ENCODE results near the gene UBE3D.
"Not testable (repeated sequence)": the region's sequence is repeated elsewhere in the genome, so short reads cannot be mapped to it uniquely, and the experiment has no call there.

UBE3D gene

GRCh38 chr6:83031689-83032088 lies 34.0 kb downstream of the UBE3D start:
- Mint-ChIP-seq H3K4me3 (no peak overlapping the region), H3K9me3 (peaks cover 9% of the 10 kb centered on the region), H3K27me3 (no peaks in the 10 kb centered on the region), H3K27ac (no peak overlapping the region), H3K36me3 (ENCODE audit: low read depth) (peaks cover 81% of the 10 kb centered on the region), H3K4me1 (ENCODE audit: low read depth) (no peaks in the 10 kb centered on the region)
- no peak for DNase-seq

DNA sequence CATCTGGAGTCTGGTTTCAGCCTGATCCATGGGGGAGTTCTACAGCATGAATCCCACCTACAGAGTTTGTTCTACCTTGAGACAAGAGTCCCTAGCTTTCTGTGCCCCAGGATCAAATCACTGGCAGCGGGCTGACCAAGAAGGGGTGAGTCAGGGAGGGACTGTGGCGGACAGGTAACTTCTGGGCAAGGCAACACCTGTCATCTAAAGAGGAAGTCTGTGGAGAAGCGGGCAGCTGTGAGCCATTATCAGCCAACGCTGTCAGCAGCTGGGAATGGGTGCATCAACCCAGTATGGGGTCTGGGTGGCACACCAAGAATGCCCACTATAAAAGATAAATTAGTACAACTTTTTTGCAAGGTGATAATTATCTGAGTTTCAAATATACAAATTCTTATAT lies 45.9 kb downstream of the UBE3D start:
- Mint-ChIP-seq H3K4me3 (no peak overlapping the region), H3K36me3 (ENCODE audit: low read depth) (peaks cover 87% of the 10 kb centered on the region)

GRCh38 chr6:83011131-83011530 lies 54.5 kb downstream of the UBE3D start:
- not testable (repeated sequence) for H3K4me3 Mint-ChIP-seq, H3K9me3 Mint-ChIP-seq, H3K27me3 Mint-ChIP-seq, DNase-seq, H3K27ac Mint-ChIP-seq
- Mint-ChIP-seq H3K36me3 (ENCODE audit: low read depth) (peaks cover 59% of the 10 kb centered on the region), H3K4me1 (ENCODE audit: low read depth) (peaks cover 13% of the 10 kb centered on the region)

More for the DNA sequence above, 45.9 kb downstream of the UBE3D start:
- no peak for DNase-seq
- Mint-ChIP-seq H3K4me1 (ENCODE audit: low read depth) (no peaks in the 10 kb centered on the region), H3K27ac (no peak overlapping the region), H3K9me3 (peaks cover 4% of the 10 kb centered on the region), H3K27me3 (no peaks in the 10 kb centered on the region)

GRCh38 chr6:83008626-83009025 lies 57.0 kb downstream of the UBE3D start:
- no peak for DNase-seq
- Mint-ChIP-seq H3K9me3 (no peaks in the 10 kb centered on the region), H3K36me3 (ENCODE audit: low read depth) (peaks cover 44% of the 10 kb centered on the region), H3K27me3 (no peaks in the 10 kb centered on the region), H3K27ac (no peak overlapping the region), H3K4me3 (no peak overlapping the region), H3K4me1 (ENCODE audit: low read depth) (peaks cover 13% of the 10 kb centered on the region)

GRCh38 chr6:83006270-83006905 lies 59.3 kb downstream of the UBE3D start:
- Mint-ChIP-seq H3K9me3 (no peaks in the 10 kb centered on the region), H3K27ac (no peak overlapping the region), H3K4me3 (no peak overlapping the region), H3K27me3 (no peaks in the 10 kb centered on the region), H3K36me3 (ENCODE audit: low read depth) (peaks cover 36% of the 10 kb centered on the region), H3K4me1 (ENCODE audit: low read depth) (peaks cover 13% of the 10 kb centered on the region)
- no peak for DNase-seq

GRCh38 chr6:82996156-82996555 lies 69.5 kb downstream of the UBE3D start:
- Mint-ChIP-seq H3K36me3 (ENCODE audit: low read depth) (peaks cover 41% of the 10 kb centered on the region), H3K27me3 (no peaks in the 10 kb centered on the region), H3K27ac (no peak overlapping the region), H3K4me1 (ENCODE audit: low read depth) (no peaks in the 10 kb centered on the region), H3K9me3 (no peaks in the 10 kb centered on the region), H3K4me3 (no peak overlapping the region)
- DNase-seq, result no peak

DNA sequence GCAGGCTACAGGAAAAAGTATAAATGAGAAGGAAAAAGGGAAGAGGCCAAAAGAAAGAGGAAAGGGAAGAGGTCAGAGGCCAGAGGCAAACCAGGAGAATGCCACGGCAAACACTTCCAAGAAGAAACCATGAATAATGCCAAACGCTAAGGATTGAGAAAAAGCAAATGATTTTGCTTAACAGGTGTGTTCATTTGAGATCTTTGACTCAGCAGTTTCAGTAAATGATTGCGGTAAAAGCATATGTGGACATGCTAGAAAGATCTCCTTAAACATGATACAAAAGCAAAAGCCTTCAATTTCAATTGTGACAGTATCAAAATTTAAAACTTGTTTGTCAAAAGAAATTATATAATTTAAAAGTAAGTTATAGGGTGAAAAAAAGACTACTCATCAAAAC lies 70.6 kb downstream of the UBE3D start:
- Mint-ChIP-seq H3K4me1 (ENCODE audit: low read depth) (no peaks in the 10 kb centered on the region), H3K27me3 (no peaks in the 10 kb centered on the region), H3K4me3 (no peak overlapping the region), H3K9me3 (no peaks in the 10 kb centered on the region), H3K27ac (no peak overlapping the region), H3K36me3 (ENCODE audit: low read depth) (peaks cover 44% of the 10 kb centered on the region)
- DNase-seq, result no peak

DNA sequence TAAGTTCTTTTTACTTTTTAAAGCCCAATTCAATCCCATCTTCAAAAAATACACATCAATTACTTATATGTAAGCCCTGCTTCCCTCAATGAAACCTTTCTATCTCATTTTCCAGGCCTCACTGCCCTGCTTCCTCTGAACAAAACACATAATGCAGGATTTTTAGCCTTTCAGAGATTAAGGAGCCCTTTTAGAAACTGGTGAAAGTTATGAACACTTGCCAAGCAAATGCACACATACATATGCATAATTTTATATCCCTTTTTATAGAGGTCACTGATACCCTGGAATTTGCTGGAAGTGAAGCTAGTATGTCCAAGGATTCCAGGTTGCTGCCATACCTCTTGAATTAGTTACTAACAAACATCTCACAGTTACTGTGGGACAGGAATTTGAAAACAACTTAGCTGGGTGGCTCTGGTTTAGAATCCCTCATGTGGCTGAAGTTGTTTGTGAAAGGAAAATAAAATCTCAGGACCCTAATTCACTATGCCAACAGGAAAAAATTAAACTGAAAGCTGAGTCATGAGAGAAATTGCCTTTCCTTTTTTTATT lies 75.8 kb downstream of the UBE3D start:
- Mint-ChIP-seq H3K9me3 (no peaks in the 10 kb centered on the region), H3K4me1 (ENCODE audit: low read depth) (no peaks in the 10 kb centered on the region), H3K36me3 (ENCODE audit: low read depth) (peaks cover 27% of the 10 kb centered on the region), H3K4me3 (no peak overlapping the region), H3K27ac (no peak overlapping the region), H3K27me3 (no peaks in the 10 kb centered on the region)
- no peak for DNase-seq

- Mint-ChIP-seq H3K4me3 (no peak overlapping the region), H3K36me3 (ENCODE audit: low read depth) (peaks cover 22% of the 10 kb centered on the region), H3K27ac (no peak overlapping the region), H3K9me3 (no peaks in the 10 kb centered on the region), H3K27me3 (no peaks in the 10 kb centered on the region), H3K4me1 (ENCODE audit: low read depth) (no peaks in the 10 kb centered on the region)
- DNase-seq, result no peak
Observed at GRCh38 chr6:82988930-82989351, 76.7 kb downstream of the UBE3D start.

DNA sequence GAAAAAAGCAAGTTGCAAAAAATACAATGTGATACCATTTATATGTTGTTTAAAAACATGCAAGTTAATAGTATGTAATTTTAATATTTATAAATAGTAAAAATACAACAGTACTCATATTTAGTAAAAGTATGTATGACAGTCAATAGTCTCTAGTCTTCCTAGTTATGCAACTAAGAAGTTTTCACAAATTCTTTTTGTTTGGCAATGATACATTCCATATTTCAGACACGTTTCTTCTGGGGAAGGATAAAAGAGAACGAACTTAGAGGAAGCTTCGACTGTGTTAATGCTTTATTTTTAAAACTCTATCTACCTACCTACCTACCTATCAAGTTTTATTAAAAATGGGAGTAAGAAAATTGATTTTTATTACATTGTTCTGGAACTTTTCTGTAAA lies 77.7 kb downstream of the UBE3D start:
- Mint-ChIP-seq H3K27me3 (no peaks in the 10 kb centered on the region), H3K9me3 (no peaks in the 10 kb centered on the region), H3K4me1 (ENCODE audit: low read depth) (no peaks in the 10 kb centered on the region), H3K36me3 (ENCODE audit: low read depth) (peaks cover 14% of the 10 kb centered on the region), H3K27ac (no peak overlapping the region), H3K4me3 (no peak overlapping the region)
- DNase-seq, result no peak

GRCh38 chr6:82987416-82987815 lies 78.2 kb downstream of the UBE3D start:
- H3K27ac Mint-ChIP-seq, result no peak overlapping the region
- no peak overlapping the region for H3K4me3 Mint-ChIP-seq
- H3K4me1 Mint-ChIP-seq (ENCODE audit: low read depth), result no peaks in the 10 kb centered on the region
- H3K9me3 Mint-ChIP-seq, result no peaks in the 10 kb centered on the region
- H3K27me3 Mint-ChIP-seq, result no peaks in the 10 kb centered on the region
- DNase-seq, result no peak
- peaks cover 11% of the 10 kb centered on the region for H3K36me3 Mint-ChIP-seq (ENCODE audit: low read depth)

DNA sequence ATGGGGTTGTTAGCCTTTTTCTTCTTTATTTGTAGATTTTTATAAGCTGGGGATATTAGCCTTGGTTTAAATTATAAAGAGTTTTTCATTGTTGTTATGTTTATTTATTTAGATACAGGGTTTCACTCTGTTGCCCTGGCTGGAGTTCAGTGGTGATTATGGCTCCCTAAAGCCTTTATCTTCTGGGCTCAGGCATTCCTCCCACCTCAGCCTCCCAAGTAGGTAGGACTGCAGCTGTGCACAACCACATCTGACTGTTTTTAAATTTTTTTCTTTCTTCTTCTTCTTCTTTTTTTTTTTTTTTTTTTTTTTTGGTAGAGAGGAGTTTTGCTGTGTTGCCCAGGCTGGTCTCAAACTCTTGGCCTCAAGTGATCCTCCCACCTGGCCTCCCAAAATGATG lies 80.9 kb downstream of the UBE3D start:
- DNase-seq, result no peak
- Mint-ChIP-seq H3K27ac (no peak overlapping the region), H3K36me3 (ENCODE audit: low read depth) (peaks cover 6% of the 10 kb centered on the region), H3K4me1 (ENCODE audit: low read depth) (no peaks in the 10 kb centered on the region), H3K4me3 (no peak overlapping the region), H3K9me3 (no peaks in the 10 kb centered on the region), H3K27me3 (no peaks in the 10 kb centered on the region)

DNA sequence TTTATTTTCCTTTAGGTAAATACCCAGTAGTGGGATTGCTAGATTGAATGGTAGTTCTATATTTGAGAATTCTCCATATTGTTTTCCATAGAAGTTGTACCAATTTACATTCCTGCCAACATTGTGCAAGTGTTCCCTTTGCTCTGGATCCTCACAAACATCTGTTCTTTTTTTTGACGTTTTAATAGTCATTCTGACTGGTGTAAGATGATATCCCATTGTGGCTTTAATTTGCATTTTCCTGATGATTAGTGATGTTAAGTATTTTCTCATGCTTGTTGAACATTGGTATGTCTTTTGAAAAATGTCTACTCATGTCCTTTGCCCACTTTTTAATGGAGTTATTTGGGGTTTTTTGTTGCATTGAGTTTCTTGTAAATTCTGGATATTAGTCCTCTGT lies 85.6 kb downstream of the UBE3D start:
- no peak for DNase-seq
- no peaks in the 10 kb centered on the region for H3K9me3 Mint-ChIP-seq
- H3K27ac Mint-ChIP-seq, result no peak overlapping the region
- H3K4me3 Mint-ChIP-seq, result no peak overlapping the region
- H3K4me1 Mint-ChIP-seq (ENCODE audit: low read depth), result no peaks in the 10 kb centered on the region
- H3K36me3 Mint-ChIP-seq (ENCODE audit: low read depth), result peaks cover 4% of the 10 kb centered on the region
- H3K27me3 Mint-ChIP-seq, result no peaks in the 10 kb centered on the region

- no peak overlapping the region for H3K27ac Mint-ChIP-seq
- peaks cover 4% of the 10 kb centered on the region for H3K36me3 Mint-ChIP-seq (ENCODE audit: low read depth)
- DNase-seq, result no peak
- no peaks in the 10 kb centered on the region for H3K4me1 Mint-ChIP-seq (ENCODE audit: low read depth)
- H3K9me3 Mint-ChIP-seq, result no peaks in the 10 kb centered on the region
- H3K4me3 Mint-ChIP-seq, result no peak overlapping the region
- H3K27me3 Mint-ChIP-seq, result no peaks in the 10 kb centered on the region
Observed at GRCh38 chr6:82979657-82980056, 86.0 kb downstream of the UBE3D start.

DNA sequence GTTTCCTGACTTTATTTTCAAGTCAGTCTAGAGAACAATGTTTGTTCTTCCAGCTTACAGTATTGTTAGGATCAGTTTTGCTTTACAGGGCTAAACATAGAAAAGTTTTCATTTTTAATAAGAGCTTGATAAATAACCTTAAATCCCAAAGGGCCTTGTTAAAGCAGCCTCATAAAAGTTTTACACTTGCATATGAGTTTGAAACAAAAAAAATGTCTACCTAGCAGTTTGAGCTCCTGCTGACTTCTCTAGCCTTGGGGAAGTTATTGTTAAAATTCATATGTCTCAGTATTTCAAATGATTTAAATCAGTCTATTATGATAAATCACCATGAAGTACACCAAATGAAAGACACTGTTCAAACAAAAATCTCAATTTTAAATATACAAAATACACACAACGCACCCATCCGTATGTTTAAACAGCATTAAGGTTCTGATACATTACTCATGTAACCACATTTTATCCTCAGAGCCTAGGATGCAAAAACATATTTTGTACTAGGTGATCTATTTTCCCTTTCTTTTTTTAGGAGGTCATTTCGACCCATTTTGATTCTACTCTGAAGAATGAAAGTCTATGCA lies 87.2 kb downstream of the UBE3D start:
- DNase-seq, result no peak
- H3K9me3 Mint-ChIP-seq, result no peaks in the 10 kb centered on the region
- no peak overlapping the region for H3K27ac Mint-ChIP-seq
- H3K4me1 Mint-ChIP-seq (ENCODE audit: low read depth), result no peaks in the 10 kb centered on the region
- H3K4me3 Mint-ChIP-seq, result no peak overlapping the region
- H3K36me3 Mint-ChIP-seq (ENCODE audit: low read depth), result peaks cover 4% of the 10 kb centered on the region
- no peaks in the 10 kb centered on the region for H3K27me3 Mint-ChIP-seq
